ENCODE results near the gene RAMP1. TPM values are rescaled to one million over a fixed set of nuclear protein-coding genes. Genes with fewer than 3 reads are reported as not detected.
"Not testable (repeated sequence)": the region's sequence is repeated elsewhere in the genome, so short reads cannot be mapped to it uniquely, and the experiment has no call there.

RAMP1 gene
- total RNA-seq, 1 experiment from 2014 or later: 35.8 TPM

DNA sequence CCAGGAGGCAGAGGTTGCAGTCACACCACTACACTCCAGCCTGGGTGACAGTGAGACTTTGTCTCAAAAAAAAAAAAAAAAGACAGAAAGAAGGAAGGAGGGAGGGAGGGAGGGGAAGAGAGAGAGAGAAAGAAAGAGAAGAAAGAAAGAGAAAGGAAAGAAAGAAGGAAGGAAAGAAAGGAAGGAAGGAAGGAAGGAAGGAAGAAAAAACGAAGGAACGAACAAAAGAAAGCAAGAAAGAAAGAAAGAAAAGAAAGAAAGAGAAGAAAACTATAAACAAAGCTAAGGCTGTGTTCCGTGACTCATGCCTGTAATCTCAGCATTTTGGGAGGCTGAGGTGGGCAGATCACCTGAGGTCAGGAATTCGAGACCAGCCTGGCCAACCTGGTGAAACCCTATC lies 91.9 kb downstream of the RAMP1 start:
- DNase-seq (ENCODE audit: low read depth): not testable (repeated sequence)

DNA sequence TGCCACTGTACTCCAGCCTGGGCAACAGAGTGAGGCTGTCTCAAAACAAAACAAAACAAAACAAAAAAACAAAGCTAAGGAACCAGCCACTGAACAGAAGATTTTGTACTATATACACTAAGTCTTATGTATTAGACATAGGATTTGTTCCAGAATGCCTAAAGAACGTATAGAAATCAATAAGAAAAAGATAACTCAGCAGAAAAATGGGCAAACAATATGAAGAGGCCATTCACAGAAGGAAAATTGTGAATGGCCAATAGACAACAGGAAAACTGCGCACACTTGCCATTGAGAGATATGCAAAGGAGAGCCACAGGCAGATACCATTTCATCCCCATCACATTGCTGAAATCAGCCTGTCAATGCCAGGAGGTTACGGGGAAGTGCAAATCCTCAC lies 92.5 kb downstream of the RAMP1 start:
- DNase-seq (ENCODE audit: low read depth): no peak

DNA sequence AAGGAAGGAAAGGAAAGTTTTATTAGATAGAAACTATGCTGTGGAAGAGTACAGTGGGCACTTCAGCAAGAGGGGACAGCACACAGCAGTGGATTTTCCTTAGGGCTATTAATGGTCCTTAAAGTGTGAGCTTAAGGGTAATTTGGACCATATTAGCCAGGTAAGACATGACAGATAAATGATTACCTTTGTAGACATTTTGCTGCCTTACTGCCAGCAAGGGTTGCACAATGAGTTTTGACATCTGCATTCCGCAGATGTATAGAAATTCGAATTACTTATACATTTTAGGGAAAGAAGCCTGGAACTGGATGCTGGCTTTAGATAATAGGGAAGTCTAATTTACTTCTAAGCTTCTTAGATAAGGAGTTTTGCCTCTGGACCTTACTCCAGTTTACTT lies 93.4 kb downstream of the RAMP1 start:
- DNase-seq (ENCODE audit: low read depth): no peak

DNA sequence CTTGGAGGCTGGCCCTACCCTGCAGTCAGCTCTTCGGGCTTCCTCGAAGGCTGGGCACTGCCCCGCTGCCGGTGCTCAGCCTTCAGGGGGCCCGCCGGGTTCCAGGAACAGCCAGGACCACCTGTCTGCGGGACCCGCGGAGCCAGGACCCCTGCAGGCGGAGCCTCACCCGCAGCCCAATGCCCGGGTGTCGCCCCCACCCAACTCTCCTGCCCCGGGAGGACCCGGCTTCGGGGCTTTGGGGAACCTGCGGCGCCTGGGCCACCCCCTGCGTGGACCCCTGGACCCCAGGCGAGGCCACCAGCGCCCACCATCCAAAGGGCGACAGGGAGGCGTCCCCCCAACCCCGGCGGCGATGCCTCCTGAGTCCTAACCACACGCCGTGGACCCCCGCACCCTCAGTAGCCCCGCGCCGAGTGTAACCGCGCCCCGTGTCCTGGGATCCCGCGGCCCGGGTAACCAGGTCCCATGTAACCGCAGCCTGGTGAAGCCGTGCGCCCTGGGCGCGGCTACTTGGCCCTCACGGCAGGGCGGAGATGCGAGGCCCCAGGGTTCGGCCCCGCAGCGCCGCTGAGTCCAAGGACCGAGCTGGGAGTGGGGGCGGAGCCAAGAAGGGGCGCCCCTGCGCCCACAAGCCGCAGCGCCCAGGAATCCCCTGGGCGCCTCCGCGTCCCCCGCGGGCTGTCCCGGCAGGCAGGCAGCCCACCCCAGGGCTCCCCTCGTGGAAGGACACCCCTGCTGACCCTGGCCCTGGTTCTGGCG lies 96.4 kb downstream of the RAMP1 start:
- no peak for DNase-seq (ENCODE audit: low read depth)

DNA sequence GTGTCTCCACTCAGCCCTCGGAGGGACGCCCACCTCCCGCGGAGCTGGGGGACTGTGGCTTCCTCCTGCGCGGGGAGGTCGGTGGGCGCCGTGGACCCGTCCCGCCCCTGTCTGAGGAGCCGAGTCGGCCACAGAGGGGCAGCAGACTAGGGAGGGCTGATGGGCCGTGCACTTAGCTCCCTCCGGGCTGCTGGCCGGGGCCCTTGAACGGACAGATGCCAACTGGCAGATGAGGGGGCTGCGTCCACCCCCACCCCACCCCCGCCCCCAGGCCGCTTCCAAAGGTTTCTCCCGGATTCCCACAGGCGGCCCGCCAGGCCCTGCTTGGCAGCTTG lies 96.9 kb downstream of the RAMP1 start:
- no peak for DNase-seq (ENCODE audit: low read depth)

DNA sequence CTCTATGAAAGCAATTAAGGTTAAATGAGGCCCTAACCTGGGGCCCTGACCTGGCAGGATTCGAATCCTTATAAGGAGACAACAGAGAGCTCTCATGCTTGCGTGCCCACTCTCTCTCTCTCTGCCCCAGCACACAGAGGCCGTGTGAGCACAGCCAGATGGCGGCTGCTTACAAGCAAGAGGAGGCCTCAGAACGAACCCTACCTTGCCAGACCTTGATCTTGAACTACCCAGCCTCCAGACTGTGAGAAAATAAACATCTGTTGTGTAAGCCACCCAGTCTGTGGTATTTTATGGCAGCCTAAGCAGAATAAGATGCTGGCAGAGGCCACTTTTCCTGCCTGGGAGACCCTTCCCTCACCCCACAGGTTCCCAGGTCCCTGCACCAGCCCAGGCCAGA lies 102.2 kb downstream of the RAMP1 start:
- no peak for DNase-seq (ENCODE audit: low read depth)

Other genes with a start within 250 kb of the RAMP1 start
- gene LRRFIP1, start 232.0 kb upstream of the RAMP1 start, total RNA-seq (2014; rRNA removed; shearing (Covaris generic)): 12.5 and 29.9 TPM in 2 replicates
- gene RBM44, start 60.8 kb upstream of the RAMP1 start, total RNA-seq (2014; rRNA removed; shearing (Covaris generic)): 0.02 TPM in 1 of 2 replicates, not detected in the other
- gene UBE2F, start 107.4 kb downstream of the RAMP1 start, total RNA-seq (2014; rRNA removed; shearing (Covaris generic)): 86.9 and 99.0 TPM in 2 replicates
- 8.7 and 10.5 TPM in 2 replicates for gene SCLY, start 201.4 kb downstream of the RAMP1 start, total RNA-seq (2014; rRNA removed; shearing (Covaris generic))
- gene ESPNL, start 240.7 kb downstream of the RAMP1 start, total RNA-seq (2014; rRNA removed; shearing (Covaris generic)): not detected in 2 replicates

Data from M059J (cell line).